Measurements from ENCODE around the gene FGF14.

Gene FGF14

GRCh38 chr13:101893021-101893420 lies 508.8 kb downstream of the FGF14 start:
- no peak for DNase-seq (ENCODE audit: insufficient read length)
- TF ChIP-seq TAF1 (IDR thresholded peaks at IDR 0.05; ENCODE audit: borderline replicate concordance, low read depth, low read length) (no peak), POLR2AphosphoS5 (IDR thresholded peaks at IDR 0.05; ENCODE audit: low read depth, low read length) (no peak), POLR2A (IDR thresholded peaks at IDR 0.05; ENCODE audit: low read depth, low read length) (no peak)
- no peak for FAIRE-seq

- no peak for FAIRE-seq
These were observed 509.6 kb downstream of the FGF14 start for GRCh38 chr13:101892296-101892695.

DNA sequence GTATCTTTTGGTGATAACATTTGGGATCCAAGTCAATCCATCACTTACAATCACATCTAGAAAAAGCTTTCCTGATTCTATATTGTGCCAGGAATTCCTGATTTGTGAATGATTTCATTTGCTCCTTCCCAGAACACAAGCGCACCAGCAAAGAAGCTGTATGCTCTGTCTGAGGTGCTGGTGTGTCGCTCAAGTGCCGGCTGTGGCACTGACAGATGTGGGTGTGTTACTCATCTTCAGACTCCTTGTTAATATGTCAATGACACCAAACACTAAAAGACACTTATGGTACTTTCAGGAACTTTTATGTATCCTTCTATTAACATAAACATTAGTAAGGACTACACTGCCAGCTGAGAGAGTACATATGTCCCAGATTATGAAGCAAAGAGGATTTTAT lies 520.3 kb downstream of the FGF14 start:
- no peak for TF ChIP-seq POLR2A (IDR thresholded peaks at IDR 0.05; ENCODE audit: low read depth, low read length)
- no peak for TF ChIP-seq TAF1 (IDR thresholded peaks at IDR 0.05; ENCODE audit: borderline replicate concordance, low read depth, low read length)
- no peak for TF ChIP-seq POLR2AphosphoS5 (IDR thresholded peaks at IDR 0.05; ENCODE audit: low read depth, low read length)
- FAIRE-seq (no peak), DNase-seq (ENCODE audit: insufficient read length) (no peak)

More at GRCh38 chr13:101892296-101892695, 509.6 kb downstream of the FGF14 start:
- no peak for DNase-seq (ENCODE audit: insufficient read length)
- TF ChIP-seq TAF1 (IDR thresholded peaks at IDR 0.05; ENCODE audit: borderline replicate concordance, low read depth, low read length) (no peak), POLR2A (IDR thresholded peaks at IDR 0.05; ENCODE audit: low read depth, low read length) (no peak), POLR2AphosphoS5 (IDR thresholded peaks at IDR 0.05; ENCODE audit: low read depth, low read length) (no peak)

DNA sequence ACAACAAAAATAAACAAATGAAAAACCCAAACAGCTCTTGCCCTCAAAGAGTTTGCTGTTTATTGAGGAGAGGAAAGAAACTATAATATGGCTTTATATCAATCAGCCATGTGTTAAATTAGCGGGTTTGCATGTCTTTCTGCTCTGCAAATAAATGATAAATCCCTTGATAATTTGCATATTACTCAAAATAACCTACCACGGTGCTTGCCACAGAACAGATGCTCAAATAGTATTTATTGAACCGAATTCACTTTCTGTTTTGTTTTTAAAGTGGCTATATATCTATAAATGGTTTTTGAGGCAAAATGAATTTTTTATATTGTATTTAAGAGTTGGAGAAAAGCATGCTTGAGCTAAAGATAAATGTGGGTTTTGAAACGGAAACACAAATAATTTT lies 521.3 kb downstream of the FGF14 start:
- no peak for TF ChIP-seq POLR2A (IDR thresholded peaks at IDR 0.05; ENCODE audit: low read depth, low read length)
- no peak for TF ChIP-seq POLR2AphosphoS5 (IDR thresholded peaks at IDR 0.05; ENCODE audit: low read depth, low read length)
- TF ChIP-seq TAF1 (IDR thresholded peaks at IDR 0.05; ENCODE audit: borderline replicate concordance, low read depth, low read length), result no peak
- DNase-seq (ENCODE audit: insufficient read length) (no peak), FAIRE-seq (no peak)

DNA sequence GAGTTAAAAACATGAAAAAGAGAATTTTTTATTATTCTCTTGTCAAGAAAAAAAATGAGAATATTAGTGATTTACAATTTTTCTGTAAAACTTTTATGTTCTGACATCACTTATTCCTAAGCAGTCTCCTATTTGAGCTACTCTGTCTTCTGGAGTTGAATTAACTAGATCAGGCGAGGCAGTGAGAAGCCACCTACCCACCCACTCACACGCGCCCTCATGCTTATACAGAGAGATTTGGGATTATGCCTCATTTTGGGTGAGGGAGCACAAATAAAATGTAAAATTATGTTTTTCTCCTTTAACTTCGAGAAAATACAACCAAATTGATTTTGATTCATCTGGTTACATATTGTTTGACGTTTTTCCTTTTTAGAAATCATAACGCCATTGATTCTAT lies 524.9 kb downstream of the FGF14 start:
- FAIRE-seq, result no peak
- DNase-seq (ENCODE audit: insufficient read length), result no peak

DNA sequence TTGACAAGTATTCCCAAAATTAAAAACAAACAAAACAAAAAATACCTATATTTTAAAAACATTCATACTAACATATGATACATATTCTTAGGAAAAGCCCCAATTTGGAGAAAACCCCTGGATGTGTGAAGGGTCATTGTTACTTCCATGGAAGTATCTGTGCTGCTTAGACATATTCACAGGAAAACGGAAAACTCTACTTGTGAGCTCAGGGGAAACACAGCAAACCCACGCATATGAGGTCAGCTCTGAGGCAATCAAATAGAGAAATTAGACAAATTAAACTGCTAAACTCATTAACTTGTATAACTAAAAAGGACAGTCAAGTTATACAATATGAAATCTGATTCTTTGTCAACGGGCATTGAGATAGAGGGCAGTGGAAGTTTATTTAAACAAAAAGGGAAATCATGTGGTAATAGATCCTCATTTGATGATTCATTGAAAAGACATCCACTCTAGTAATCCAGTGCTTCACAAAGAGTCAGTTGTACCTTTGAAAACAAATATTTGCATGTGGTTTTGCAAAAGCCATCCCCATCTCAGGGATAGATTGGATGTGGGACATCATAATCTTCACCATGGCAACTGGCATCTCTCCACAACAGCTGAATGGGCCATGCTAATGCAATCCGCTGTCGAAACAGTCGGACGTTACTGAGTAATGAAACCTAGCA lies 526.0 kb downstream of the FGF14 start:
- DNase-seq (ENCODE audit: insufficient read length), result no peak
- no peak for FAIRE-seq
- no peak for TF ChIP-seq POLR2A (IDR thresholded peaks at IDR 0.05; ENCODE audit: low read depth, low read length)
- TF ChIP-seq POLR2AphosphoS5 (IDR thresholded peaks at IDR 0.05; ENCODE audit: low read depth, low read length), result no peak

More for the DNA sequence above, 524.9 kb downstream of the FGF14 start:
- TF ChIP-seq POLR2A (IDR thresholded peaks at IDR 0.05; ENCODE audit: low read depth, low read length) (no peak), TAF1 (IDR thresholded peaks at IDR 0.05; ENCODE audit: borderline replicate concordance, low read depth, low read length) (no peak), POLR2AphosphoS5 (IDR thresholded peaks at IDR 0.05; ENCODE audit: low read depth, low read length) (no peak)

DNA sequence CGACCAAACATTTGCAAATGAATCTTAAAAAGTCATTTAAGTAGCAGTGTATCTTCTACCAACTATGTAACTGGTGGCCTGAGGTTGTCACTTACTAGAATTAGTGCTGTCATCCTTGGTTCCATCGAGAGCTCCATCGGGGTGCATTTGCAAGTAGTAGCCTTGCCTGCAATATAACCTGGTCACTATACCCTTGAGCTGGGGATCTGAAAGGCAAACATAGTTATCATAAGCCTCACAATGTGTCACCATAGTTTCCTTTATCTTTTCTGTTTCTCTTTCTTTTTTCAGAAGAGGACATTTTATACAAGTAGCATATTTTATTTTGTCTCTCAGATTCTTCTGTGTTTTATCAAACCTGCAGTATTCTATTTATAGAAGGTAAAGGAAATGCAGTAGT lies 526.8 kb downstream of the FGF14 start:
- TF ChIP-seq POLR2A (IDR thresholded peaks at IDR 0.05; ENCODE audit: low read depth, low read length) (no peak), TAF1 (IDR thresholded peaks at IDR 0.05; ENCODE audit: borderline replicate concordance, low read depth, low read length) (no peak), POLR2AphosphoS5 (IDR thresholded peaks at IDR 0.05; ENCODE audit: low read depth, low read length) (no peak)
- FAIRE-seq, result no peak
- DNase-seq (ENCODE audit: insufficient read length), result no peak

DNA sequence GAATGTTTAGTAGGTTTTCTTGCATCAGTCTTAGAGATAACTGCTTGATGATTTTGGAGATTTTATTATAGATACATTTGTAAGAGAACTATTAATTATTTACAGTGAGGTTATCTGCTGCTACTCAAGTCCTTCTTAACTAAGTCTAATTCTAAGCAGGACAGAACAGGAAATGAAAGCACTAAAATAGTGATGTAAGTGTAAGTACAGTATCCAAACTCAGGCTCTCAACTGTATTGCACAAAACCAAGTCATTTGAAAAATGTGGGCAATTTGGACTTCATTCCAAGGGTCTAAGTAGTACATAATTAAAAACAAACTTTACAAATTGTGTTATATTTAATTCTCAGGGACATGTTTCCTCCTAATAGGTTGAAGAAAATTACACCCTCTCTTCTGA lies 532.3 kb downstream of the FGF14 start:
- no peak for DNase-seq (ENCODE audit: insufficient read length)
- no peak for TF ChIP-seq TAF1 (IDR thresholded peaks at IDR 0.05; ENCODE audit: borderline replicate concordance, low read depth, low read length)
- no peak for TF ChIP-seq POLR2AphosphoS5 (IDR thresholded peaks at IDR 0.05; ENCODE audit: low read depth, low read length)
- TF ChIP-seq POLR2A (IDR thresholded peaks at IDR 0.05; ENCODE audit: low read depth, low read length), result no peak
- no peak for FAIRE-seq

- FAIRE-seq, result no peak
- DNase-seq (ENCODE audit: insufficient read length), result no peak
- TF ChIP-seq POLR2AphosphoS5 (IDR thresholded peaks at IDR 0.05; ENCODE audit: low read depth, low read length) (no peak), POLR2A (IDR thresholded peaks at IDR 0.05; ENCODE audit: low read depth, low read length) (no peak), TAF1 (IDR thresholded peaks at IDR 0.05; ENCODE audit: borderline replicate concordance, low read depth, low read length) (no peak)
These were observed 533.0 kb downstream of the FGF14 start for GRCh38 chr13:101868585-101869469.

DNA sequence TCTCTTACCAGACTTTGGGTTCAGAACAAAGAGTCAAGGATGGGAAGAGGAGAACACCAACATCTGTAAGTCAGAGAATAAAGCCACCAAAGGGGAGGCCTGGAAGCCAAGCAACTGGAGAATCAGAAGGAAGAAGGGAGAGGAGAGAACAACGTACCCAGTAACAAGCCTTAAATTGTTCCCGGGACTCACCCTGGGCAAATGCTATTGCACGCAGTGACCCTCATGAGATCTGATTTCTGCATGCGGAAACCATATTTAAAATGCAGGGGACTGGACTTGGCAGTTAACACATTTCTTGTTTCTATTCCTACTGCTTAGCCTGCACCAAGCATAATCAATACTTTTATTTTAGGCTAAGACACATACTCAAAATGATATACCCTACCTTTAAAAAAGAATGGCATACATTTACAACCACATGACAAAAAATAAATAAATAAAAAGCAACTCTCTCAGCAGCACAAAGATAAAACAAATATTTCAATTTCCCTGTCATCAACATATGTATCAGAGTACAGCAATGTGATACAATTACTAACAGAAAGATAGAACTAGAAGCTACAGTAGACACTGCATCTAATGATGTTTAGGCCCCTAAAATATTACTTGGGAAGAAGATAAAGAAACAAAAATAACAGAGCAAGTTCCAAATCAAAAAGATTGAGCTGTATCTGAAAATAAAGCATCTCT lies 534.8 kb downstream of the FGF14 start:
- FAIRE-seq, result no peak
- TF ChIP-seq POLR2A (IDR thresholded peaks at IDR 0.05; ENCODE audit: low read depth, low read length) (no peak), POLR2AphosphoS5 (IDR thresholded peaks at IDR 0.05; ENCODE audit: low read depth, low read length) (no peak), TAF1 (IDR thresholded peaks at IDR 0.05; ENCODE audit: borderline replicate concordance, low read depth, low read length) (no peak)
- no peak for DNase-seq (ENCODE audit: insufficient read length)

DNA sequence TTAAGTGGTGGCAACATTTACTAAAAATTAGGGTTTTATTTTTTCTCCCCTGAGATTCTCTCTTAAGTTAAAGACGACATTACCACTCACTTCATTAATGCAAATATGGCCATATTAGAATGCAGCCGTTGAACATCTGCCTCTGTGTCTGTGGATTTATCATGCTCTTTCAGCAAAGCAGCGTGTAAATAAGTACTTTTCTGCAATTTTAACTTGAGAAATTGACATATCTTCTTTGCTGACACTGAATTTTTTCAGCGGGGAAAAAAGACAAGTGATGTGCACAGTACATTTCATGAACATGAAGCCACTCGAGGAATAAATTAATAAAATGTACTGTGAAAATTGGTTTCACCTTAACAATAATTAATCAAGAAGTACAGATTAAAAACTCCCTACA lies 543.0 kb downstream of the FGF14 start:
- FAIRE-seq, result no peak
- DNase-seq (ENCODE audit: insufficient read length), result no peak
- TF ChIP-seq TAF1 (IDR thresholded peaks at IDR 0.05; ENCODE audit: borderline replicate concordance, low read depth, low read length), result no peak
- TF ChIP-seq POLR2A (IDR thresholded peaks at IDR 0.05; ENCODE audit: low read depth, low read length), result no peak
- TF ChIP-seq POLR2AphosphoS5 (IDR thresholded peaks at IDR 0.05; ENCODE audit: low read depth, low read length), result no peak
